ENCODE results near the gene GASK1B.

DNA sequence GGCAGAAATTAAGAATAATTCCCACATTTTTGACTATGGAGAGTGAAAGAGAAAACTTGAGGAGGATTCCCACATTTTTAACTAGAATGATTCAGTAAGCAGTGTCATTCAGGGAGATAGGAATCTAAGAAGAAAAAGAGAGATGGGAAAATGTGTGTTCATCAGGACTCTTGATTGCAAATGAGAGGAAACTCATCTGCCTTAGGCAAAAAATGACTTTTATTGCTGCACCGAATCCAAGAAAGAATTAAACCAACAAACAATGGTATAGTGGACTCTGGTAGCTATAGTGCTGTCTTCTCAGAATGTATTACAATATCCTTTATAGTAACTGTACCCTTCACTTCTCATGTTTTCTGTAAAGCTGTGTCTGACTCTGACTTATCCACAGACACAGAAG lies 22.5 kb upstream of the GASK1B start:
- TF ChIP-seq EZH2 (IDR thresholded peaks at IDR 0.05; ENCODE audit: borderline replicate concordance, low read depth, low read length, poor library complexity, severe bottlenecking) = no peak
- TF ChIP-seq, protein P1, sequence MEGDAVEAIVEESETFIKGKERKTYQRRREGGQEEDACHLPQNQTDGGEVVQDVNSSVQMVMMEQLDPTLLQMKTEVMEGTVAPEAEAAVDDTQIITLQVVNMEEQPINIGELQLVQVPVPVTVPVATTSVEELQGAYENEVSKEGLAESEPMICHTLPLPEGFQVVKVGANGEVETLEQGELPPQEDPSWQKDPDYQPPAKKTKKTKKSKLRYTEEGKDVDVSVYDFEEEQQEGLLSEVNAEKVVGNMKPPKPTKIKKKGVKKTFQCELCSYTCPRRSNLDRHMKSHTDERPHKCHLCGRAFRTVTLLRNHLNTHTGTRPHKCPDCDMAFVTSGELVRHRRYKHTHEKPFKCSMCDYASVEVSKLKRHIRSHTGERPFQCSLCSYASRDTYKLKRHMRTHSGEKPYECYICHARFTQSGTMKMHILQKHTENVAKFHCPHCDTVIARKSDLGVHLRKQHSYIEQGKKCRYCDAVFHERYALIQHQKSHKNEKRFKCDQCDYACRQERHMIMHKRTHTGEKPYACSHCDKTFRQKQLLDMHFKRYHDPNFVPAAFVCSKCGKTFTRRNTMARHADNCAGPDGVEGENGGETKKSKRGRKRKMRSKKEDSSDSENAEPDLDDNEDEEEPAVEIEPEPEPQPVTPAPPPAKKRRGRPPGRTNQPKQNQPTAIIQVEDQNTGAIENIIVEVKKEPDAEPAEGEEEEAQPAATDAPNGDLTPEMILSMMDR (conservative IDR thresholded peaks at IDR 0.05; ENCODE audit: low read depth, low read length) = no peak

All from A673 (cell line).